GM18858 (cell line): ENCODE measurements around the gene SPOPL.

Experiments used
- ATAC-seq: cut with Tn5 transposase; IDR thresholded peaks from one replicate; pipeline ENCODE4 v1.9.1; 2021; ENCODE audit not compliant: unreplicated experiment

SPOPL gene

DNA sequence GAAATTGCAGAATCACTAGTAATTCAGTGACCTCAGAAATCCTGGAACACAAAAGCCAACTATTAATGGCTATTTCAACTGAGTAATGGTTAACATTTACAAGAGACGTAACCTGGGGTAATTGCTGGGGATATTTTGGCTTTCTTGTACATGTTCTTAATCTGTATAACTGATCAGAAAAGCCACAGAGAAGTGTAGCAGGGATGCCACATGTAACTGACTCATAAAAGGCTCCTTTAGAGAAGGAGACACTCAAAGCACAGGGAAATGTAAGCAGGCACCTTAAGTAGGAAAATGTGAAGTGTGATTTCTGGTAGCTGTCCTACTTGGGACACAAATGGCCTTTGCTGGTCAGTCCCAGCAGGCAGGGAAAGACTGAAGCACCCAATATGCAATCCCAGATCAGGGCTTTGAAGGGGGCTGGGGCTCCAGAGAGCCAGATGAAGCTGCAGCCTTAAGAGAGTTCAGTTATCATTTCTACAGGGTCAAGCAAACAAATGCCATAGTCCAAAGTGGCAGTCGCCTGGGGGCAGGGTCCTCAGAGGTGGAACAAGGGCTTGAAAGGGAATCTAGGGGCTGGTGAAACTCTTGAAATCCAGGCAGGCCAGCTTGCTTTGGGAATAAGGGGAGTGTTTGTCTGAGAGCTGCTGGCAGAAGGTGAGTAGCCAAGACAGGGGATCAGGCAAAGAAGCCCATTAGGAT lies 7.2 kb upstream of the SPOPL start:
- ATAC-seq, result no peak

DNA sequence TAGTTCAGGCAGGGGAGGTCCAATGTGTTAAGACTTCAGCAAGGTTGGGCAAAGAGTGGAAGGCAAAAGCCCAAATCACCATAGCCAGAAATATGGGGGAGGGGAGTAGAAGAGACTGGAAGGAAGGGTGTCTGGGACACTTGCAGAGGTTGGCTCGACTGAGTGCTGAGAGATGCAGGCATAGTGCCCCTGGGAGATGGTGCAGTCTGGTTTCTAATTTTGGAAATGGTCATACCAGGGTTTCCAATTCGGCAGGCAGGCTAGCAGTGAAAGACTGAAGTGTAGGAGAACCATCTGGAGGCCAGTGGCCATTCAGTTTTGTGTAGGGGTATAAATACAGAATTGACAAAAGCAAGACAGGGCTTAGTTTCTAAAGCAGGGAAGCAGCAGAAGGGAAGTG lies 6.2 kb upstream of the SPOPL start:
- ATAC-seq, result no peak

DNA sequence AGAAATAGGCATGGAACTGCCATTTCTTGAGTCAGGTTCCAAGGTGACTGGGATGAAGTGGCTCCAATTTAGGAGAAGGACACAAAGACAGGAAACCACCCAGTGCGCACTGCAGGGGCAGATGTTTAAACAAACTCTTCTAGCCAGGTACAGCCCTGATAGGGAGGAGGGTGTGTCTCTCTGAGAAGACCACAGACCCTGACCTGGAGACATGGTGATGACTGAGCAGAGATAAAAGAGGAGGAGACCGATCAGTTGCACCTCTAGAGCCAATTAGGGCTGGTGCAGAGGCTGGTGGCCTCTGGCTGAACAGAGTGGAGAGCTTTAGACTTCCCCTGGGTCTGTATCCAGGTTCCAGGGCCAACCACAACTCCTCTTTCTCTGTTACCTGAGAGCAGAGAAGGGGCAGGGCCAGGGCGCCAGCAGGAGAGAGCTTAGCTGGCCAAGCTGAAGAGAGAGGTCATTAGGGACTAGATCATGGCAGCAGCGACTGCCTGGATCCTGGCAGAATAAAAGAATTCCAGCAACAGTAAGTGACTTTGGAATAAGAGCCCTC lies 5.4 kb upstream of the SPOPL start:
- ATAC-seq, result no peak

DNA sequence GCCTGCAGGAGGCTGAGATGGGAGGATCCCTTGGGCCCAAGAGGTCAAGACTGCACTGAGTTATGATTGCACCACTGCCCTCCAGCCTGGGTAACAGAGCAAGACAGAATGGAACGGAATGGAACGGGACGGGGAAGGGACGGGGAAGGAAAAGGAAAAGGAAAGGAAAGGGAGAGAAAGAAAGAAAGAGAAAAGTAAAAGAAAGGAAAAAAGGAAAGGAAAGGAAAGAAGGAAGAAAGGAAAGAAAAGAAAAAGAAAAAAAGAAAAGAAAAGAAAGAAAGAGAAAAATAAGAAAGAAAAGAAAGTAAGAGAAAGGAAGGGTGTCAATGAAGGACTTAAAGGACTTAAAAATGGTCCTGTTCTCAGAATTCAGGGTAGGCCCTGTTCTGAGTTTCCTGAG lies 4.3 kb upstream of the SPOPL start:
- no peak for ATAC-seq

DNA sequence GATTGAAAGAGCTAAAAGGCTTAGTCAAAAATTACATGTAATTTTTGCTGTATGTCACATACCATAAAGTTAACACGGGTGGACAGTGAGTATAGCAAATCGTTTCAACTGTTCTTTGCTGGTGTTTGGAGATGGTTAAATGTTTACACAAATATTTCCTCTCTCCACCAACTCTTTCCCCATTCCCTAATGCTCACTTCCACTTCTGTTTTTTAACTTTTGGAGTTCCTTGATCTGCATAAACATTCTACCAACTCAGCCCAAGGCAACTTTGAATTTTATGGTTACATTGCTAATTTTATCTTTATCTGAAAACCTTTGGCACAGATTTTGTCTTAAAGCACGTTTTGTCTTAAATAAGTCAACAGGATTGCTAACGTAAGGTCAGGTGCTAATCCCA lies 1.9 kb upstream of the SPOPL start:
- no peak for ATAC-seq

DNA sequence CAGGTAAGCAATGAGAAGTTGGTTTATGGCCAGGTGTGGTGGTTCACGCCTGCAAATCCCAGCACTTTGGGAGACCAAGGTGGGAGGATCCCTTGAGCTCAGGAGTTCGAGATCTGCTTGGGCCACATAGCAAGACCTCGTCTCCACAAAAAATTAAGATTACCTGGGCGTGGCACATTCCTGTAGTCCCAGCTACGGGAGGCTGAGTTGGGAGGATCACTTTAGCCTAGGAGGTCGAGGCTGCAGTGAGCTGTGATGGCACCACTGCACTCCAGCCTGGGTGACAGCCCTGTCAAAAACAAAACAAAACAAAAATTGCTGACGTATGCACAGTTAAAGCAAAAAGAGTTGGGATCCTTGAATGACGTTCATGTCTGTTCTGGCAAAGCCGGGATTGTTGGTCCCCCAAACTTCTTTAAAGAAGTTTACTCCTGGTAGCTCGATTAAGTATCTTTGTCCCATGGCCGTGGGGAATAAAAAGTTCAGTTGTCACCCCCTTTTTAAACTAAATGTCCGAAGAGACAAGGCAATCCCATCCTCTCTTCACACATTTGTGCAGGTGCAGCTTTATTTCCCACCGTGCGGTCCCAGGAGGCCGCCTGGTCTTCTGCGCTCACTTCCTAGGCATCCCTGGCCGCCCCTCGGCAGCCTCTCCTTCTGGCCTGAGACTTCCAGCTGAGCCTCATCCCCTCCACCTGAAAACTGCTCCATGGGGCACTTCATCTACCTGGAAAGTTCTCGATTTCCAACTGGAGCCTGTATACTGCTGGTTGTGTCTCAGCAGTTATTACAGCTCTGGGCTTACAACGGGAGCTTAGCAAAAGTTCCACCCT lies 762 bp upstream of the SPOPL start:
- ATAC-seq, result no peak

DNA sequence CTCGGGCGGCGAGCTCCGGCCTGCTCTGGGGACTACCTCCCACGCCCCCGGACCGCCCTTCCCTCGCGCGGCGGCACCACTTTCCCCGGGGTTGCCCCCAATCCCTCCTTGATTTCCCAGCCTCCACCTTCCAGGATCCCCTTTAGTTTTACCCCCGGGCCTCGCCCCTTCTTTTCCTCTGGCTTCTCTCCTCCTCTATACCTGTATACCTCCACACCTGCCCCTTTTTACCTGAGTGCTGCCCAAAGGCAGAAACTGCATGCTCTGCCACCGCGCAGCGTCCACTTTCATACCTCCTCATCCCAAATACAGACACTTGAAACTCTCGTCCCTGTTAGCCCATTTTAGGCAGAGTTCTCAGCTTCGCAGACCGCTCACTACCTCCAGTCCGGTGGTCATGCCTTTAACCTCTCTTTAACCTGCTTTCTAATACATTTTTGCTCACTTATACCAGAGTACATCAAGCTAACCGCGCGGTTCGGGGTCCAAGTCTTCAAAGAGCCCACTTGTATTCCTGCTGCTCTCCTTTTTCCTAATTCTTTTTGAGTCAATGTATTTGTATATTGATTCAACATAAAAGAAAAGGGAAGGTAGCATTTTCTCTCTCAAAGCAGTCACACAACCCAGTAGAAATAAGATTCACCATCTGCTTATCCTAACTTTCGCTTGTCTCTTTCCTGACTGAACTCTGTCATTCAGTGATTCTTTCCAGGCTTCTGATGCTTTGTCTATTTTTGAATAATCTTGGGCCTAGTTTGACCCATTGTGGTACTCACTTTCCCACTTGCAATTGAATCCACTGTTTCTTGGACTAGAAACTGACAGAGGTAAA lies 901 bp downstream of the SPOPL start:
- ATAC-seq, result no peak

DNA sequence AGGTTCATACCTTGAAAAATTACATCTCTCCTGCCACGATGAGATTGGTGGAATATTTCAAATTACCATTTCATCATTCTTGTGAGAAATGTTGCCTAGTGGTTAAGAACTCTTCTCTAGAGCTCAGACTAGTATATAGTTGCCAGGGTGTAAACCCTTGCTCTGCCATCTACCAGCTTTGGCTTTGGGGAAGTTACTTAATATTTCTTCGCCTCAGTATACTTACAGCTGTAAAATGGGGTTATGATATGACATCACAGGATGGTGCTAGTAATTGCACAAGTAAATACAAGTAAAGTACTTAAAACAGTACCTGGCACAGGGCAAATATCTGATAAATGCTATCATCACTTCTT lies 1.5 kb downstream of the SPOPL start:
- no peak for ATAC-seq

DNA sequence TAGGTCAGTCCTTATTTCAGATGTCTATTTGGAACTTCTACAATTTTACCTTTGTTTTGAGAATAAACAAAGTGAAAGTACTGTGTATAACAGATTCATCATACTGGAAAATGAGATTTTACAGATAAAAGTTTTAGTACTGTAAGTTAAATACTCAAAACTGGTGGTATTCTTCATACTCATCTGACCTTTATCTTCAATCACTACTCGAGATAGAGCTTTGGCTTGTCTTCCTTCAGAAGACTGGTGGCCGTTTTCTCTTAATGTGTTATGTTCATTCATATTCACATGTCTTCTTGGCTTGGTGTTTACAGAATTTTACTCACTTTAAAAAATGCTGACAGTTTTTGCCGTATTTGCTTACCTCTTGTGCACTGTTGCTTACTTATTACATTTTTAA lies 2.1 kb downstream of the SPOPL start:
- ATAC-seq, result no peak

DNA sequence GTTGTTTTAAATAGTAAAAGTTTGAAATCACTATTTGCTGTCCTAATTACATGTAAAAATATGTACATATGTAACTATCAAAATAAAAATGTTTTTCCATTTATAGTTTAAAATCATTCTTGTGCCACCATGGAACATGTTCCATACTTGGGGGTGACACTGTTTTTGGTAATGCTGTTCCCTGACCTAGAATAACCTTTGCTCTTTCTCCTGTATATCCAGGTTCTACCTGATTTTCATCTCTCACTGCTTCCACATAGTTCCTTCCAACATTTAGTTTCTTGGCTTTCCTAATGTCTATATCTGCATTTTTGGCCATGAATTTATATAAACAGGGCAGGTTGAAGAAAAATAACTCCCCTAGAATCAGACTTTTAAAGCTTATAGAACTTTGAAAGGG lies 2.5 kb downstream of the SPOPL start:
- ATAC-seq, result no peak

DNA sequence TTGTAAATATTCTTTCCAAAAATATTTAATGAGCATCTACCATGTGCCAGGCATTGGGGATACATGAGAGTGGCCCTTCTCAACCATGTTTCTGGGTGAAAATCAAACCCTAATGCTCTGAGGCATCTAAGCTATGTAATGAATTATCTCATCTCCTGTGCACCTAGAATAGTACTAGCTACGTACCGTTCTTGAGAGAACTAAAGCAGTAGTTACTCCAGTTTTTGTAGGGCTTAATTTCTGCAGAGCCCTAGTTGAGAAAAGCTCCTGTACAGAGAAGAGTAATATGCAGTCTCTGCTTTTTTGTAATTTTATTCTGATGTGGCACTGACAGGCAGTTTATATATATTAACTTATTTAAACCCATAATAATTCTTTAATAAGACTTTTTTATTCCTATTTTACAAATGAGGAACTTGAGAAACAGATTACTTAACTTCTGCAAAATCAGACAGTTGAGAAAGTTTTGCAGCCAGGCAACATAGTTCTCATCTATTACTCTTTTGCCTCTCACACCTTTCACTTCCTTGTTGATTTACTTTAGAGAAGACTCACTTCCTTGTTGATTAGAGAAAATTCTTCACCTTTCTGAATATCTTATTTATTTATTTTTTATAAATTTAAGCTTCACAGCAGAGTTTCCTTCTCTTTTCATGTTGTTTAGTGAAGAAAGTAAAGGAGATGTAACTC lies 3.1 kb downstream of the SPOPL start:
- peak; percentile 51 for ATAC-seq

DNA sequence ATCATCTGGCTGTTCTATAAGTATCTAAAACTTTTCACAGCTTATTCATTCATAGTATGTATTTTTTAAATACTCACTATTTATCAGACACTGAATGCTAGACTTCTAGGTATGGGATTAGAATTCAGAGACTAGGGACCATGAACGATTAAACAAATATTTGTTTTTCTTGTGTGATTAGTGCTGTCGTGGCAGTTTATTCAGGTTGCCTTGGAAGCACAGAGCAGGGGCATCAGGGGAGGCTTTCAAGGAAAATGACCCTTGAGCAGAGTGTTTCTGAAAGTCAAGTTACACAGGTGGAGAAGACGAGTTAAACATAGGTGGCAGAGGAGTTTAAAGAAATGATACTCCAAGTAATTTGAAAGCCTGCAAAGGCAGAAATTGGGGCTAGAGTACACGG lies 5.7 kb downstream of the SPOPL start:
- ATAC-seq, result no peak

DNA sequence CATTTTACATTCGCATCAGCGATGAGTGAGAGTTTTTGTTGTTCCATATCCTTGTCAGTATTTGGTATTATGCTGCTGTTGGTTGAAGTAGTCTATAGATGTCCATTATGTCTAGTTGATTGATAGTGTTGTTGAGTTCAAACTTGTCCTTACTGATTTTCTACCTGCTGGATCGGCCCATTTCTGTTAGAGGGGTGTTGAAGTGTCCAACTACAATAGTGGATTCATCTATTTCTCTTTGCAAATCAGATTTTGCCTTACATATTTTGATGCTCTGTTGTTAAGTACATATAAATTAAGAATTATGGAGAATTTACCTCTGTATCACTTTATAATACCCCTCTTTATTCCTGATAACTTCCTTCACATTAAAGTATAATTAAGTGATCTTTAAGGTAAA lies 8.7 kb downstream of the SPOPL start:
- ATAC-seq, result no peak

DNA sequence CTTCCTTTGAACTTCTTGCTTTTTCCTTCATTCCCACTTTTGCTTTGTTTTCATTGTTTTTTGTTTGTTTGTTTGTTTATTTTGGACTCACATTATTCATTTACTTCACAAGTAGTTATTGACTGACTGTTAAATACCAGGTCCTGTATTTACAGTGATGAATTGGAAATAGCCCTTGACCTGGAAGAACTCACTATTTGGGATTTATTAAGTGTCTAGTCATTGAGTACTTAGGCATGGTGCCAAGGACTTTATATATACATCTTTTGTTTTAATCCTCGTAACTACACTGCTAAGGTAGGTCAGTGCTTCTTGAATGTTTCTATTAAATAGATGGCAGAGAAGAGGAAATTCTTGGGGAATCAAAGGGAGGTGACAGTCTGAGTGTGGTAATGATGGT lies 11.1 kb downstream of the SPOPL start:
- ATAC-seq, result no peak

DNA sequence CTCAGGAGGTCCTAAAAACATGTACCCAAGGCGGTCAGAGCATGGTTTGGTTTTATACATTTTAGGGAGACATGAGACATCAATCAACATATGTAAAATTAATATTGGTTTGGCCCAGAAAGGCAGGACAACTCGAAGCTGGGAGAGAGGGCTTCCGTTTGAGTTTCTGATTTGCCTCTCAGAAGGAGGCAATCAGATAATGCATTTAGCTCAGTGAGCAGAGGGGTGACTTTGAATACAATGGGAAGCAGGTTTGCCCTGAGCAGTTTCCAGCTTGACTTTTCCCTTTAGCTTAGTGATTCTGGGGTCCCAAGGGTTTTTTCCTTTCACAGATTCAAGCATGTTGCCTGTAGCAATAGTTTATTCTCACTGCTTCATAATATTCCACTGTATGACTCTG lies 12.6 kb downstream of the SPOPL start:
- ATAC-seq, result no peak

DNA sequence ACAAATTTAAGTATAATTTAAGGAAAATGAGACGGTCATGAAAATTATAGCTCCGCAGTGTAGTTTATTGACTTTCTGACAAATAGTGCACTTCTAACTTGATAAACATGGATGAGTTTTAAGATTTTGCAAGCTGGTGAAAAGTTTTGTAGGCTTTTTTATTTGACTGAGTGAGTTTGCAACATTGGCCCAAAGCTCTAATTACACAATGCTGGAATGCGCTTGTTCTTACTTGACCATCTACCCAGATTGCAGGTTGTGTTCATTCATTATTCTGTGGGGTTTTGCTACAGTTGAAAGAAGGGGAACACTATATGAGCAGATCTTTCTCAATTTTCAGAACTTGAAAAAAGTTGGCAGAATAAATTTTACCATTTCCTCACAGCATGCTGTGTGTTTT lies 13.5 kb downstream of the SPOPL start:
- no peak for ATAC-seq

DNA sequence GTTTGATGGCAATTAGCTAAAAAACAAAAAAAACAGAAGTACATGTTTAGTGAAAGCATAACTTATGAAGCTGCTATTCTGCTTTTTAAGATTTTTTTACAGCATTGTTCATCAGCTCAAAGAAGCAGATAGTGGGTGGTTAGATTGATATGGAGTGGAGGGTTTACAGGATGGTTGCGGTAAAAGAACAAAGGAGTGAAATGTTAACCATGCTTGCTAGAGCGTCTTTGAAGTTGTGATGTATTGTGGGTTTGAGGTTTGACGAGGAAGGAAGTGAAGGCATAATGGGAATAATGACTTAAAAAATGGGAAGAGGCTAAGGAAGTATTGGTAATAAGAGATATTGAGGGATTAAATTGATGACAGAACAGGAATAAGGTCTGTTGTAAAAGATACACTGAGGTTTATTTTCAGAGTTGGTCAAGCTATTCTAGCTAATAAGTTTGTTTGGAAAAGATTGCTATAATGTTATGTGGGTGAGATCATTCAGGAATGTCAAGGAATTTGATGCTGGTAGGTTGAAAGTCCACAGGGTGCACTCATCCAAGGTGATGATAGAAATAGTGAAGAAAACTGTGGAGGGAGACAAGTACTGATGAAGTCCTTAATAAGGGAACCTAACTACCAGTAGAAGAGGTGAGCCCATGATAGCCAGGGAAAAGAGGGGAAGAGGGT lies 14.6 kb downstream of the SPOPL start:
- ATAC-seq, result no peak

DNA sequence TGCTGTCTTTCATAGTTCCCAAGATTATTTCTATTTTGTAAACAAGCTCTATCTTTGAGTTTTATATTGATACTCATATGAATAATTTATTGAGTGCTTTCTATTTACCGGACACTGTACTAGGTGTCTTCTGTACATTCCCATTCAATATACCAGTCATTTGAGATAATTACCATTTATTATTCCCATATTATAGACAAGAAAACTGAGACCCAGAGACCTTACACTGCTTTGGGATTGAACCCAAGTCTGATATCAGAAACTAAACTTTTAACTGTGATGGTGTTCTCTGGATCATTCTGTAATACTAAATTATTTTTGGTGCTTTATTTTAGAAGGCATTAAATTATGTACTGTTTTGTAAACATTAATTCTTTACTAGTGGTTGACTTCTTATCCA lies 17.3 kb downstream of the SPOPL start:
- ATAC-seq, result no peak

DNA sequence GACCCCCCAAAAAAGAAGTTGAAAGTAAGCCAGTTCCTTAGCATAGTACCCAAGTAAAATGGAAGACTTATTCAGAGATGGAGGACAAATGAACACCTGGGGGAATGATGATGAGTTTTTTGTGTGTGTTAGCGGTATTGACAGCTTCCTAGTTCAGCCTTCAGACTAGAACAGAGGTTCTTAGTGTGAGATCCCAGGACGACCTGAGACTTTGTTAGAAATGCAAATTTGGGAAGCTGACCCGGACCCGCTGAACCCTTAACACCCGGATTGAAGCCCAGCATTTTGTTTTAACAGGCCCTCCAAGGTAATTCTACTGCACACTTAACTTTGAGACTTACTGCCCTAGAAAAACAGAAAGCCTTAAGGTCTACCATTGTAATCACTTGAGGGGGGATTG lies 20.3 kb downstream of the SPOPL start:
- ATAC-seq, result no peak

DNA sequence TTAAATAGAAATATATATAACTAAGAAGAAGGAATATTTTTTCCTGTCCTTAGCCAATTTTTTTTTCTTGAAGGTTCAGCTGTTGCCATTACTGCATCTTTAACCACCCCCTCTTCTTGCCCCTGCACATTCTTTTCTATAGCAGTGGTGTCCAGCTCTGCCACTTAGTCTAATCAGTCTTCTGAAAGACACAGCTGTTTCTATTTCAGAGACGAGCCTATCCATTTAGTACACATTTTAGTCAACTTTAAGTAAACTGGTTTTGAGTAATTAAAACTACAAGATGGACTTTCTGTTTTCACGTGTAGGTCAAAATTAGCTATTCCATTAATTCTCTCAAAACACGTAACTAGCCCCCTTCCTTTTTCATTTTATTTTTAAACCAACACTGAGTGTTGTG lies 21.0 kb downstream of the SPOPL start:
- ATAC-seq, result peak; percentile 64
